Measurements from ENCODE around the gene RIMS3. TPM values are rescaled to one million over a fixed set of nuclear protein-coding genes. Genes with fewer than 3 reads are reported as not detected.
A peak's percentile ranks its signal among the peaks of the same experiment; 100 is the strongest.

The RIMS3 gene
- total RNA-seq, 1 donor from 2014 or later = 4.2 TPM

DNA sequence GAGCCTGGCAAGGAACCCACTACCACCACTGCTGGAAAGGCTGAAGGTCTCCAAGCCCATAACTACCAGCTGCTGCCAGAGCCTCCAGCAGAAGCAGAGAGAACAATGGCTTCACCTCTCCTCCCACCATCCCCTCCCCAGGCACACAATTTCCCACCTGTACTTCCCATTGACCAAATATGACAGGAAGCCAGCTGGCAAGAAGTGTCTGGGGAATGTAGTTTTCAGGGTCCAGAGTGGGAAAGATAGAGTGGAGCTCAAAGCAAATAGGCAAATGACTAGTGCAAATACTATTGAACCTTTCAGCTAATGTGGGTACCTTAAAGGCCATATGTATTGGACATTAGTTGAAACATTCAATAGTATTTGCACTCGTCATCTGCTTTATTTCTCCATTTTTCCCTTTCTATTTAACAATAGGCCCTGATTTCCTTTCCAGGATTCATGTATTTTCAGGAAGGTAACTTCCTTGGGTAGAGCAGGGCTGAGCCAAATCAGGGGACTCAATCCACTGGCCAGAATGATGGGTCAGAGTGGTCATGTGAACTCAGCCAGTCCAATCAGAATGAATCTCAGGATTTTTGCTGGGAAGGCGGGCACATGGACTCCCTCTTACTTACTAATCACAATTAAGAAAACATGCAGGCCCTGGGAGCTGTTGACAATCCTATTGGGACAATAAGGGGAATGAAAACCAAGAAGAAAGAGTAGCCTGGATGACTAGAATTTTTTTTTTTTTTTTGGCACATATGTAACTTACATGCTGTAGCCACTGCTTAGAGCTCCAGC is 13.9 kb upstream of the RIMS3 start:
- no peak overlapping the region for H3K4me3 ChIP-seq (ENCODE audit: low read depth, low read length)
- DNase-seq (ENCODE audit: low read depth) = no peak
- TF ChIP-seq, protein P1, sequence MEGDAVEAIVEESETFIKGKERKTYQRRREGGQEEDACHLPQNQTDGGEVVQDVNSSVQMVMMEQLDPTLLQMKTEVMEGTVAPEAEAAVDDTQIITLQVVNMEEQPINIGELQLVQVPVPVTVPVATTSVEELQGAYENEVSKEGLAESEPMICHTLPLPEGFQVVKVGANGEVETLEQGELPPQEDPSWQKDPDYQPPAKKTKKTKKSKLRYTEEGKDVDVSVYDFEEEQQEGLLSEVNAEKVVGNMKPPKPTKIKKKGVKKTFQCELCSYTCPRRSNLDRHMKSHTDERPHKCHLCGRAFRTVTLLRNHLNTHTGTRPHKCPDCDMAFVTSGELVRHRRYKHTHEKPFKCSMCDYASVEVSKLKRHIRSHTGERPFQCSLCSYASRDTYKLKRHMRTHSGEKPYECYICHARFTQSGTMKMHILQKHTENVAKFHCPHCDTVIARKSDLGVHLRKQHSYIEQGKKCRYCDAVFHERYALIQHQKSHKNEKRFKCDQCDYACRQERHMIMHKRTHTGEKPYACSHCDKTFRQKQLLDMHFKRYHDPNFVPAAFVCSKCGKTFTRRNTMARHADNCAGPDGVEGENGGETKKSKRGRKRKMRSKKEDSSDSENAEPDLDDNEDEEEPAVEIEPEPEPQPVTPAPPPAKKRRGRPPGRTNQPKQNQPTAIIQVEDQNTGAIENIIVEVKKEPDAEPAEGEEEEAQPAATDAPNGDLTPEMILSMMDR (conservative IDR thresholded peaks at IDR 0.05; ENCODE audit: low read depth, low read length) = no peak

DNA sequence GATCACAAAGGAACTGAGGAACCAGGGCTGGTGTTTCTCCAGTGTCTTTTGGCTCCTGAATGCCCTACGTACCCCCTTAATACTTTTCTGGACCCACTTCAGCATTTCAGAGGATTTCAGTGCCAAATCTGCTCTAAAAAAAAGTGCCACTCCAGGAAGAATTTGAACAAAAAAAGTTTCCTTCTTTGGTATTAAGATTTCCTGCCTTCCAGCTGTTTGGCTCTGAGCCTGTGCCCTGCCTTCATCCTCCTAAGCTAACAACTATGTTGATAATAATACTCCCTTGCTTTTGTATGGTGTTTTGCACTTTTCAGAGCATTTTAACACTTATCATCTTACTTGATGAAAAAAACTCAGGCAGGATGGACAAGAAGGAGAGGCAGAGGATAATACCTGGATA is 11.0 kb upstream of the RIMS3 start:
- DNase-seq (ENCODE audit: low read depth) = no peak
- no peak overlapping the region for H3K4me3 ChIP-seq (ENCODE audit: low read depth, low read length)
- TF ChIP-seq, protein P1 (conservative IDR thresholded peaks at IDR 0.05; ENCODE audit: low read depth, low read length) = no peak

DNA sequence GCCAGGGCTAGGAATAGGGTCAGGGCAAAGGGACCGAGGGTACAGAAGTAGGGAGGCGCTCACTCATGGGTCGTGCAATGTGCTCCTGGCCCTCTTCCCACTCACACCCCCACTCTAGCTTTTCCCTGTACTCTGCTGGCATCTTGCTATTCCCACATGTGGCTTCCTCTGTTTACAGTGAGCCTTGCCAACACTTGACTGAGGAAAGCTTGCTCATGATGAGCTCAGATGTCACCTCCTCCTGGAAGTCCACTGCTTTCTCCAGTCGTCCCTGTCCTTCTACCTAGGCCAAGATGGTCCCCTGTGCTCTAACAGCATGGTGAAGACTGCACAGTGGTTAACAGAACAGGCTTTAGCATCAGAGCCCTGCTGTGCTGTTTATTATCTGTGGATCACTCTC is 8.0 kb upstream of the RIMS3 start:
- TF ChIP-seq, protein P1 (conservative IDR thresholded peaks at IDR 0.05; ENCODE audit: low read depth, low read length) = no peak
- no peak overlapping the region for H3K4me3 ChIP-seq (ENCODE audit: low read depth, low read length)

DNA sequence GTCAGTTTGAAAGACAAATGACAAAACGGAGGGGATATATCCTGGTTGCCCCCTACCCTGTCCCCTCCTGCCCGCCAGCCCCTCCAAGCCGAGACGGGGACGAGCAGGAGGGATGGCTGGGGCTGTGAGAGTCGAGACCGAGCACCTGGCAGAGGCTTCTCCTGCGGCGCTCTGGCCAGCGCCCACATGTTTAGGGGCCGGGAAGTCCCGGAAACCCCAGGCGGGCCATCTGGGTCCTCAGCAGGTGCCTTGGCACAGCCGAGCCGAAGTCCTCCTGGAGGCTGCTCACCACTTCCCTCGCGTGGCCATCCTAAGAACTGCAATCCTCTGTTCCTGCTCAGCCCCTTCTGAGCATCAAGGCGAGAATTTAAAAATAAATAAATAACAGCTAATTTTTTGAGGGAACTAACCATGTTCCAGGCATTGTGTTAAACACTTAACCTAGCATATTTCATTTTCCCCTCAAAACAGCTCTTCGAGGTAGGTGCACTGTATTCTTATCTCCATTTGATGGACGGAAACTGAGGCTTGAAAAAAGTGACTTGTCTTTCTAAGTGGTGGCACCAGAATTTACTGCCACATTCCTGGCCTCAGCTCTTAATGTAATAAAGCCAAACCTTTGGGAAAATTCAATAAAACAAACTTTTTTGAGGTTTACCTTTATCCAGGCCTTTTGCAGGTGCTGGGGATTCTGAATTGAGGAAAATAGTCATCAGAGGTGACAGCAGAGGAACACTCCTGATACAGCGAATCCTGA is 3.5 kb upstream of the RIMS3 start:
- peak overlapping the region; percentile 18 for H3K4me3 ChIP-seq (ENCODE audit: low read depth, low read length)
- TF ChIP-seq, protein P1 (conservative IDR thresholded peaks at IDR 0.05; ENCODE audit: low read depth, low read length) = peak; percentile 96
- no peak for DNase-seq (ENCODE audit: low read depth)

More for the DNA sequence above, 8.0 kb upstream of the RIMS3 start:
- DNase-seq (ENCODE audit: low read depth) = no peak

DNA sequence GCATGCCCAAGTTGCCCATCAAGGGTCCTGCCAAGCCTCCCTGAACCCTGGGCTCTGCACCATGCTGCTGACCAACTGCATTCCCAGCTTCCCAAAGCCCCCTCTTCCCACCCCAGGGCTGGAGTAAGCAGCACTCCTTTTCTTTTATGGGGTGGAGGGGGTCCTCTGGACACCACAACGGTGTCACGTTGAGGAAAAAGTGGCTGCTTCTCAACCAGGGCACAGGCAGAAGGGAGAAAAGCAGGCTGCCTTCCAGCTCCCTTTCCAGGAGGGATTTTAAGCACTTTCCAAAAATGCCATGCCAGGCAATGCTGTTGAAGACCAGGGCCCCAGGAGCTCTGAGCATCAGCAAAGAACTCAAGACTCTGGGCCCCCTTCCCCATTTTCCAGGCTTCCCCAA is 691 bp downstream of the RIMS3 start:
- DNase-seq (ENCODE audit: low read depth) = no peak
- TF ChIP-seq, protein P1 (conservative IDR thresholded peaks at IDR 0.05; ENCODE audit: low read depth, low read length) = no peak
- H3K4me3 ChIP-seq (ENCODE audit: low read depth, low read length) = peak overlapping the region; percentile 60

DNA sequence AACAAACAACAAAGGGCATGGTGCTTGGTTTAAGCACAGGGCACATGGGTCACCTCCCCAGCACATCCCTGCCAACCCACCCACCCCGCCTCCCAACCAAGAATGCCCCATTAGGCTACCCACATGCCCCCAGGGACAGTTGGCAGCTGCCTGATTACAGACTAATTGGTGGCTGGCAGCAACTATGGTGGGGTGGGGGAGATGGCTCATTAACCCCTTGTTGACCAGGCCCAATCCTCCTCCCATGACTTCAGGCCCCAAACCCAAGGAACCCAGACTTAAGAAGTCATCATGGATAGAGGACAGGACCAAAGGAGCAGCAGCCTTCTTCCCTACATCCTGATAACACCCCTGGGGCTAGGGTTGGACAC is 1.3 kb downstream of the RIMS3 start:
- TF ChIP-seq, protein P1 (conservative IDR thresholded peaks at IDR 0.05; ENCODE audit: low read depth, low read length) = no peak
- no peak overlapping the region for H3K4me3 ChIP-seq (ENCODE audit: low read depth, low read length)
- no peak for DNase-seq (ENCODE audit: low read depth)
